Cardiac muscle cell (in vitro differentiated cells and primary cell): ENCODE data around the gene MEGF6. TPM values are rescaled to one million over a fixed set of nuclear protein-coding genes. Genes with fewer than 3 reads are reported as not detected.

Experiments used
- DNase-seq, 2 donors: peaks; one replicate each; pipeline versions ENCODE4 v3.0.0 to v3.0.0-alpha.2; 2010 to 2017; ENCODE audit warnings: low read depth in 1 of 2, low spot score in 1 of 2
- H3K27ac ChIP-seq: fragments of 200-600 bp; sonication (generic); 2 replicates; pipeline ENCODE4 v1.5.1; 2016
- H3K27me3 ChIP-seq: fragments of 200-600 bp; sonication (generic); 2 replicates; pipeline ENCODE4 v1.6.0; 2016; ENCODE audit warnings: control low read depth
- H3K36me3 ChIP-seq: fragments of 200-600 bp; sonication (generic); 2 replicates; pipeline ENCODE4 v1.5.1; 2016; ENCODE audit warnings: control low read depth
- H3K4me1 ChIP-seq: fragments of 200-600 bp; sonication (generic); 2 replicates; pipeline ENCODE4 v1.8.1; 2017; ENCODE audit warnings: low read depth, mild to moderate bottlenecking, mixed run types
- H3K4me3 ChIP-seq: fragments of 200-600 bp; sonication (generic); 2 replicates; pipeline ENCODE4 v1.5.1; 2016; ENCODE audit warnings: mild to moderate bottlenecking
- H3K9me3 ChIP-seq: fragments of 200-600 bp; sonication (generic); 2 replicates; pipeline ENCODE4 v1.5.1; 2017; ENCODE audit warnings: low read depth, mild to moderate bottlenecking, control low read depth
- polyA plus RNA-seq: library from polyadenylated mRNA; unstranded; fragments of >200 nt; fragmentation: Nextera tagmentation; extraction: Ambion mirVana; gene quantifications from 2 replicates; pipeline ENCODE4 v1.2.1, GENCODE V29; 2016
- total RNA-seq: library from RNA; depleted of rRNA; stranded (reverse); fragments of >200 nt; gene quantifications from 2 replicates; pipeline ENCODE4 v1.2.3, GENCODE V29; 2016
- TF ChIP-seq, protein P1 (sequence below): IDR thresholded peaks from 2 replicates; pipeline ENCODE4 v1.5.1; 2012; ENCODE audit warnings: low read depth, mild to moderate bottlenecking, low read length

The MEGF6 gene
- total and polyA plus RNA-seq, 2 experiments from 2014 or later = 11.1 to 31.7 TPM

DNA sequence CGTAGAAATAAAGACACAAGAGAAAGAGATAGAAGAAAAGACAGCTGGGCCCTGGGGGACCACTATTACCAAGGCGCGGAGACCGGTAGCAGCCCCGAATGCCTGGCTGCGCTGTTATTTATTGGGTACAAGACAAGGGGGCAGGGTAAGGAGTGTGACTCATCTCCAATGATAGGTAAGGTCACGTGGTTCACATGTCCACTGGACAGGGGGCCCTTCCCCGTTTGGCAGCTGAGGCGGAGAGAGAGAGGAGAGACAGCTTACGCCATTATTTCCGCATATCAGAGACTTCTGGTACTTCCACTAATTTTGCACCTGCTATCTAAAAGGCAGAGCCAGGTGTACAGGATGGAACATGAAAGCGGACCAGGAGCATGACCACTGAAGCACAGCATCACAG lies 9.4 kb upstream of the MEGF6 start:
- TF ChIP-seq, protein P1, sequence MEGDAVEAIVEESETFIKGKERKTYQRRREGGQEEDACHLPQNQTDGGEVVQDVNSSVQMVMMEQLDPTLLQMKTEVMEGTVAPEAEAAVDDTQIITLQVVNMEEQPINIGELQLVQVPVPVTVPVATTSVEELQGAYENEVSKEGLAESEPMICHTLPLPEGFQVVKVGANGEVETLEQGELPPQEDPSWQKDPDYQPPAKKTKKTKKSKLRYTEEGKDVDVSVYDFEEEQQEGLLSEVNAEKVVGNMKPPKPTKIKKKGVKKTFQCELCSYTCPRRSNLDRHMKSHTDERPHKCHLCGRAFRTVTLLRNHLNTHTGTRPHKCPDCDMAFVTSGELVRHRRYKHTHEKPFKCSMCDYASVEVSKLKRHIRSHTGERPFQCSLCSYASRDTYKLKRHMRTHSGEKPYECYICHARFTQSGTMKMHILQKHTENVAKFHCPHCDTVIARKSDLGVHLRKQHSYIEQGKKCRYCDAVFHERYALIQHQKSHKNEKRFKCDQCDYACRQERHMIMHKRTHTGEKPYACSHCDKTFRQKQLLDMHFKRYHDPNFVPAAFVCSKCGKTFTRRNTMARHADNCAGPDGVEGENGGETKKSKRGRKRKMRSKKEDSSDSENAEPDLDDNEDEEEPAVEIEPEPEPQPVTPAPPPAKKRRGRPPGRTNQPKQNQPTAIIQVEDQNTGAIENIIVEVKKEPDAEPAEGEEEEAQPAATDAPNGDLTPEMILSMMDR = no peak
- Histone ChIP-seq H3K27ac (no peak overlapping the region), H3K4me1 (peaks cover 6% of the 10 kb centered on the region), H3K36me3 (no peaks in the 10 kb centered on the region), H3K27me3 (no peaks in the 10 kb centered on the region), H3K4me3 (no peak overlapping the region), H3K9me3 (no peaks in the 10 kb centered on the region)
- no peak for DNase-seq

DNA sequence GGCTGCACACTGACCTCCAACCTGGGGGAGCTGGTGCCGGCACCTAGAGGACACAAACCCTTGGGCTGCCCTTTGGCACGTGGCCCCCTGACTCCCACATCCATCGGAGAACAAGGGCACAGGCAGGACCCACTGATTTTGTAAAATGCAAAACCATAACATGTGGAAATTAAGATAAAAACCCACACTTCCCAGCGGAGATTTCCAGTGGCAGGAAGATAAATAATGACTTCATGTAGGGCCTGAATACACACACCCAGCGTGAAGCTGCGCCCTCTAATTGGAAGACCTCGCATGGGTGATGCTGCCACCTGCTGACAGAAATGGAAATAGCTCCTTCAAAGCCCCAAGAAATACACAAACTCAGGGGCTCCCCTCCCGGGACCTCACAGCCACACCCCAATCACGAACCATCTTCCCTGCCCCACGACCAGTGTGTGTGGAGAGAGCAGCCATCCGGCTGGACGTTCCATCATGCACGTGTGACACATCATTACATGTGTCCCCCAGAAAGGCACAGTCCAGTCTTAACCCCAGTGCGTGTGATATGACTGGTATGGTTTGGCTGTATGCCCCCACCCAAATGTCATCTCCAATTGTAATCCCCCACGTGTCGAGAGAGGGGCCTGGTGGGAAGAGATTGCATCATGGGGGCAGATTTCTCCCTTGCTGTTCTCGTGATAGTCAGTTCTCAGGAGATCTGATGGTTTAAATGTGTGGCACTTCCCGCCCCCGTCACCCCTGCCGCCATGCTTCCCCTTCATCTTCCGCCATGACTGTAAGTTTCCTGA lies 7.8 kb upstream of the MEGF6 start:
- TF ChIP-seq, protein P1 = peak; percentile 78
- Histone ChIP-seq H3K36me3 (no peaks in the 10 kb centered on the region), H3K9me3 (no peaks in the 10 kb centered on the region), H3K27me3 (no peaks in the 10 kb centered on the region), H3K27ac (no peak overlapping the region), H3K4me1 (peaks cover 12% of the 10 kb centered on the region), H3K4me3 (no peak overlapping the region)
- peak; percentile 82 to 83 for DNase-seq

DNA sequence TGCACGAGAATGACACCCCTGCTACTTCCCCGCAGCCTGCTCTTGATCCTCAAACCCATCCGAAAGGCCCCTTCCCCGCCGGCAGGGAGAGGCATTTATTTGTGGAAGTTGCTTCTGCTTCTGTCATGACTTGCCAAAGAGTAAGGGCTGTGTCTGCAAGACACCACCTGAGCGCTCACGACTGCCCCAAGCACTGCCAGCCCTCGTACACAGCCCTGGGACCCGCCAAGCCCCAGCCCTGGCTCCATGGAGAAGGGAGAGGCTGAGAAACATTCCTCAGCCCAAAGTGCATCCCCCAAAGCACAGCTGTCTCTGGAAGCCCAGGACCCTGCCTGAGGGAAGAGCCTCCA lies 7.2 kb upstream of the MEGF6 start:
- H3K4me3 ChIP-seq = no peak overlapping the region
- H3K4me1 ChIP-seq = peaks cover 13% of the 10 kb centered on the region
- TF ChIP-seq, protein P1 = no peak
- H3K27ac ChIP-seq = no peak overlapping the region
- no peaks in the 10 kb centered on the region for H3K9me3 ChIP-seq
- H3K27me3 ChIP-seq = no peaks in the 10 kb centered on the region
- no peaks in the 10 kb centered on the region for H3K36me3 ChIP-seq
- no peak for DNase-seq

DNA sequence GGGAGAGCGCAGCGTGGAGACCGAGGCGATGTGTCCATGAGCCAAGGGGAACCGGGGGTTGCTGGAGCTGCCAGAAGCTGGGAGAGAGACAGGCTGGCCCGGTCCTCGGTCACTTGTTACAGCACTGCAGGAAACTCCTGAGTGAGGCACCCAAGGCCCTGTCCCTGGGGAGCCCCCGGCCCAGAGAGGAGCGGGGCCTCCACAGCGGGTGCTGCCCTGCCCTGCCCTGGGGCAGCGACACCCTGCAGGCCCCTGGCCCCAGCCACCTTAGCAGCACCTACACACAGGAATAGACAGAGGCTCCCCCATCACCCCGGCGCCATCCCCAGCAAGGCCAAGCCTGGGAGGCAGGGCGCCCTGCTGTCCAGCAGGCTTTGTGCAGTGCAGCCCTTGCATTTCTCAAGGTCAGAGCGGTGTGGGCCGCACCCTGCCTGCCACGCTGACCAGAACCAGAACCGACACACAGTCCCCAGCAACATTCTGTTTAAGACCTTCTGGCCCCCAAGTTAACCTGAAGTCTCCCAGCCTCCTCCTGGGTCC lies 6.6 kb upstream of the MEGF6 start:
- TF ChIP-seq, protein P1 = no peak

DNA sequence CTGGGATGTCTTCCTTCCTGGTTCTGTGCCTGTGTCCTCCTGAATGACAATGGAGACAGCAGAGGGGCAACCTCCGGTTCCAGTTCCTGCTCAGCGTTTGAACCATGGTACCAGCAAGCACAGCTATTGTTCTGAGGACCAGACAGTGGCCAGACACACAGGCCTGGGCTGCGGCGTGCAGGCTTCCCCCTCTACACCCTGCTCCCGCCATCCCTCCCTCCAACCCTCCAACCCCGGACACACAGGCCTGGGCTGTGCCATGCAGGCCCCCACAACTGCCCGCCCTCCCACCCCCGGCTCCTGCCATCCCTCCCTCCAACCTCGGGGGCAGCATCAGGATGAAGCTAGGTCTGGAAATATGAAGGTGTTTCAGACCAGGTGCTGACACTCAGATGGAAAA lies 5.6 kb upstream of the MEGF6 start:
- Histone ChIP-seq H3K36me3 (no peaks in the 10 kb centered on the region), H3K4me1 (peaks cover 20% of the 10 kb centered on the region), H3K9me3 (no peaks in the 10 kb centered on the region), H3K27me3 (no peaks in the 10 kb centered on the region), H3K27ac (no peak overlapping the region), H3K4me3 (no peak overlapping the region)
- no peak for DNase-seq
- TF ChIP-seq, protein P1 = no peak

More for the DNA sequence above, 6.6 kb upstream of the MEGF6 start:
- H3K27ac ChIP-seq = no peak overlapping the region
- no peaks in the 10 kb centered on the region for H3K36me3 ChIP-seq
- no peak overlapping the region for H3K4me3 ChIP-seq
- no peaks in the 10 kb centered on the region for H3K9me3 ChIP-seq
- DNase-seq = no peak
- H3K27me3 ChIP-seq = no peaks in the 10 kb centered on the region
- H3K4me1 ChIP-seq = peaks cover 19% of the 10 kb centered on the region
